Measurements from ENCODE around the gene CLEC4F. TPM values are rescaled to one million over a fixed set of nuclear protein-coding genes. Genes with fewer than 3 reads are reported as not detected.
"Not testable (repeated sequence)": the region's sequence is repeated elsewhere in the genome, so short reads cannot be mapped to it uniquely, and the experiment has no call there.

CLEC4F gene
- total and polyA plus RNA-seq, 9 donors, result 0.06 to 0.53 (median 0.13) TPM; not detected in 1

- Histone ChIP-seq H3K4me3 (ENCODE audit: low read length) (no peak overlapping the region), H3K27me3 (ENCODE audit: control insufficient read depth, insufficient read depth, low read length) (peaks cover 5% of the 10 kb centered on the region), H3K4me1 (ENCODE audit: control insufficient read depth, insufficient read depth, low read length) (no peaks in the 10 kb centered on the region), H3K9me3 (replicated peaks; ENCODE audit: control insufficient read depth, low read depth, low read length) (no peaks in the 10 kb centered on the region), H3K27ac (ENCODE audit: low read length) (no peak overlapping the region), H3K36me3 (ENCODE audit: control insufficient read depth, insufficient read depth, low read length) (no peaks in the 10 kb centered on the region)
- 86% methylated on average over 3 of the region's 6 CpGs for WGBS (ENCODE audit: insufficient coverage)
- no peak for DNase-seq
Measured at GRCh38 chr2:70807102-70807827, 13.1 kb downstream of the CLEC4F start.

- WGBS (ENCODE audit: insufficient coverage), result 59% methylated on average over 2 of the region's 6 CpGs
- no peak for DNase-seq
- Histone ChIP-seq H3K4me1 (ENCODE audit: control insufficient read depth, insufficient read depth, low read length) (no peaks in the 10 kb centered on the region), H3K4me3 (ENCODE audit: low read length) (no peak overlapping the region), H3K9me3 (replicated peaks; ENCODE audit: control insufficient read depth, low read depth, low read length) (no peaks in the 10 kb centered on the region), H3K27me3 (ENCODE audit: control insufficient read depth, insufficient read depth, low read length) (peaks cover 5% of the 10 kb centered on the region), H3K27ac (ENCODE audit: low read length) (no peak overlapping the region), H3K36me3 (ENCODE audit: control insufficient read depth, insufficient read depth, low read length) (no peaks in the 10 kb centered on the region)
Measured at GRCh38 chr2:70806620-70807019, 13.8 kb downstream of the CLEC4F start.

GRCh38 chr2:70806013-70806412 is 14.4 kb downstream of the CLEC4F start:
- Histone ChIP-seq H3K4me3 (ENCODE audit: low read length) (no peak overlapping the region), H3K27ac (ENCODE audit: low read length) (no peak overlapping the region), H3K36me3 (ENCODE audit: control insufficient read depth, insufficient read depth, low read length) (no peaks in the 10 kb centered on the region), H3K27me3 (ENCODE audit: control insufficient read depth, insufficient read depth, low read length) (peaks cover 5% of the 10 kb centered on the region), H3K9me3 (replicated peaks; ENCODE audit: control insufficient read depth, low read depth, low read length) (no peaks in the 10 kb centered on the region), H3K4me1 (ENCODE audit: control insufficient read depth, insufficient read depth, low read length) (no peaks in the 10 kb centered on the region)
- WGBS (ENCODE audit: insufficient coverage), result no CpG with 5 or more reads among the region's 5 CpGs
- DNase-seq, result no peak

GRCh38 chr2:70801607-70802263 is 18.7 kb downstream of the CLEC4F start:
- 81% methylated on average over 3 of the region's 10 CpGs for WGBS (ENCODE audit: insufficient coverage)
- no peak overlapping the region for H3K27ac ChIP-seq (ENCODE audit: low read length)
- H3K4me3 ChIP-seq (ENCODE audit: low read length), result no peak overlapping the region
- H3K27me3 ChIP-seq (ENCODE audit: control insufficient read depth, insufficient read depth, low read length), result no peaks in the 10 kb centered on the region
- H3K4me1 ChIP-seq (ENCODE audit: control insufficient read depth, insufficient read depth, low read length), result peaks cover 2% of the 10 kb centered on the region
- no peak for DNase-seq
- no peaks in the 10 kb centered on the region for H3K36me3 ChIP-seq (ENCODE audit: control insufficient read depth, insufficient read depth, low read length)
- H3K9me3 ChIP-seq (replicated peaks; ENCODE audit: control insufficient read depth, low read depth, low read length), result peaks cover 2% of the 10 kb centered on the region

GRCh38 chr2:70799706-70800105 is 20.7 kb downstream of the CLEC4F start:
- Histone ChIP-seq H3K27me3 (ENCODE audit: control insufficient read depth, insufficient read depth, low read length) (peaks cover 5% of the 10 kb centered on the region), H3K27ac (ENCODE audit: low read length) (no peak overlapping the region), H3K9me3 (replicated peaks; ENCODE audit: control insufficient read depth, low read depth, low read length) (peaks cover 2% of the 10 kb centered on the region), H3K4me1 (ENCODE audit: control insufficient read depth, insufficient read depth, low read length) (peaks cover 2% of the 10 kb centered on the region), H3K36me3 (ENCODE audit: control insufficient read depth, insufficient read depth, low read length) (no peaks in the 10 kb centered on the region), H3K4me3 (ENCODE audit: low read length) (no peak overlapping the region)
- no peak for DNase-seq
- 100% methylated on average over 1 of the region's 2 CpGs for WGBS (ENCODE audit: insufficient coverage)

GRCh38 chr2:70797996-70798395 is 22.4 kb downstream of the CLEC4F start:
- not testable (repeated sequence) for H3K4me1 ChIP-seq (ENCODE audit: control insufficient read depth, insufficient read depth, low read length); H3K4me3 ChIP-seq (ENCODE audit: low read length); H3K36me3 ChIP-seq (ENCODE audit: control insufficient read depth, insufficient read depth, low read length); H3K27ac ChIP-seq (ENCODE audit: low read length); H3K9me3 ChIP-seq (replicated peaks; ENCODE audit: control insufficient read depth, low read depth, low read length); DNase-seq
- 100% methylated on average over 1 of the region's 3 CpGs for WGBS (ENCODE audit: insufficient coverage)
- peaks cover 12% of the 10 kb centered on the region for H3K27me3 ChIP-seq (ENCODE audit: control insufficient read depth, insufficient read depth, low read length)

GRCh38 chr2:70797506-70797905 is 22.9 kb downstream of the CLEC4F start:
- H3K4me3 ChIP-seq (ENCODE audit: low read length), result no peak overlapping the region
- peak; percentile 26 for DNase-seq

GRCh38 chr2:70796262-70796661 is 24.1 kb downstream of the CLEC4F start:
- no peak for DNase-seq
- peaks cover 19% of the 10 kb centered on the region for H3K27me3 ChIP-seq (ENCODE audit: control insufficient read depth, insufficient read depth, low read length)
- no peak overlapping the region for H3K27ac ChIP-seq (ENCODE audit: low read length)
- H3K36me3 ChIP-seq (ENCODE audit: control insufficient read depth, insufficient read depth, low read length), result no peaks in the 10 kb centered on the region
- peaks cover 2% of the 10 kb centered on the region for H3K9me3 ChIP-seq (replicated peaks; ENCODE audit: control insufficient read depth, low read depth, low read length)
- no peak overlapping the region for H3K4me3 ChIP-seq (ENCODE audit: low read length)
- peaks cover 2% of the 10 kb centered on the region for H3K4me1 ChIP-seq (ENCODE audit: control insufficient read depth, insufficient read depth, low read length)
- 100% methylated on average over 1 of the region's 1 CpG for WGBS (ENCODE audit: insufficient coverage)

More at GRCh38 chr2:70797506-70797905, 22.9 kb downstream of the CLEC4F start:
- Histone ChIP-seq H3K27me3 (ENCODE audit: control insufficient read depth, insufficient read depth, low read length) (peaks cover 12% of the 10 kb centered on the region), H3K27ac (ENCODE audit: low read length) (no peak overlapping the region), H3K4me1 (ENCODE audit: control insufficient read depth, insufficient read depth, low read length) (peaks cover 2% of the 10 kb centered on the region), H3K36me3 (ENCODE audit: control insufficient read depth, insufficient read depth, low read length) (no peaks in the 10 kb centered on the region), H3K9me3 (replicated peaks; ENCODE audit: control insufficient read depth, low read depth, low read length) (peaks cover 2% of the 10 kb centered on the region)
- WGBS (ENCODE audit: insufficient coverage), result no CpG with 5 or more reads among the region's 2 CpGs

- Histone ChIP-seq H3K9me3 (replicated peaks; ENCODE audit: control insufficient read depth, low read depth, low read length) (peaks cover 2% of the 10 kb centered on the region), H3K27me3 (ENCODE audit: control insufficient read depth, insufficient read depth, low read length) (peaks cover 26% of the 10 kb centered on the region), H3K4me3 (ENCODE audit: low read length) (no peak overlapping the region), H3K4me1 (ENCODE audit: control insufficient read depth, insufficient read depth, low read length) (peaks cover 5% of the 10 kb centered on the region), H3K36me3 (ENCODE audit: control insufficient read depth, insufficient read depth, low read length) (no peaks in the 10 kb centered on the region), H3K27ac (ENCODE audit: low read length) (no peak overlapping the region)
- no CpG with 5 or more reads among the region's 4 CpGs for WGBS (ENCODE audit: insufficient coverage)
- DNase-seq, result no peak
Measured at GRCh38 chr2:70795164-70795995, 25.0 kb downstream of the CLEC4F start.

GRCh38 chr2:70793450-70793849 is 26.9 kb downstream of the CLEC4F start:
- Histone ChIP-seq H3K36me3 (ENCODE audit: control insufficient read depth, insufficient read depth, low read length) (no peaks in the 10 kb centered on the region), H3K27ac (ENCODE audit: low read length) (no peak overlapping the region), H3K9me3 (replicated peaks; ENCODE audit: control insufficient read depth, low read depth, low read length) (no peaks in the 10 kb centered on the region), H3K4me1 (ENCODE audit: control insufficient read depth, insufficient read depth, low read length) (peaks cover 15% of the 10 kb centered on the region), H3K4me3 (ENCODE audit: low read length) (no peak overlapping the region), H3K27me3 (ENCODE audit: control insufficient read depth, insufficient read depth, low read length) (peaks cover 38% of the 10 kb centered on the region)
- DNase-seq, result peak; percentile 48
- no CpG with 5 or more reads among the region's 2 CpGs for WGBS (ENCODE audit: insufficient coverage)
